H1 (cell line): Measurements from ENCODE around the gene ATP1A1.

Experiments
- BCL11A ChIP-seq, 2 experiments: IDR thresholded peaks; one replicate each; pipeline ENCODE4 v1.6.1; 2011; ENCODE audit warnings: low read depth in 2 of 2, low read length in 2 of 2, mild to moderate bottlenecking in 2 of 2
- CBX8 ChIP-seq: fragments of 300-800, 300-1000 bp; sonication (generic); IDR thresholded peaks from 2 replicates; pipeline ENCODE4 v1.7.1; 2016; ENCODE audit warnings: low read depth, low read length, borderline replicate concordance
- CEBPB ChIP-seq: IDR thresholded peaks from 2 replicates; pipeline ENCODE4 v1.6.1; 2012; ENCODE audit warnings: low read depth, low read length
- CREB1 ChIP-seq: IDR thresholded peaks from 2 replicates; pipeline ENCODE4 v1.6.1; 2012; ENCODE audit warnings: inconsistent platforms
- EP300 ChIP-seq, 2 experiments: IDR thresholded peaks; 1 replicate in 1 of 2; 2 replicates in 1 of 2; pipeline ENCODE4 v1.6.1; 2011 to 2012; ENCODE audit warnings: low read depth in 2 of 2, low read length in 2 of 2, mild to moderate bottlenecking in 2 of 2, borderline replicate concordance in 1 of 2, inconsistent platforms in 1 of 2, moderate library complexity in 1 of 2
- FOSL1 ChIP-seq: IDR thresholded peaks from 2 replicates; pipeline ENCODE4 v1.6.1; 2011; ENCODE audit warnings: mild to moderate bottlenecking, low read depth, low read length, moderate library complexity; ENCODE audit not compliant: insufficient read depth
- GABPA ChIP-seq: IDR thresholded peaks from 2 replicates; pipeline ENCODE4 v1.6.1; 2011; ENCODE audit warnings: mild to moderate bottlenecking, low read length, moderate library complexity, borderline replicate concordance; ENCODE audit not compliant: insufficient read depth
- POLR2A ChIP-seq, 2 experiments: IDR thresholded peaks; 1 replicate in 1 of 2; 2 replicates in 1 of 2; pipeline ENCODE4 v1.6.1; 2011; ENCODE audit warnings: low read depth in 2 of 2, low read length in 2 of 2, mild to moderate bottlenecking in 2 of 2; ENCODE audit errors: control extremely low read depth in 1 of 2
- RFX5 ChIP-seq: IDR thresholded peaks from 2 replicates; pipeline ENCODE4 v1.6.1; 2011; ENCODE audit warnings: low read depth, low read length, improper control_type of control experiment, borderline replicate concordance
- TEAD4 ChIP-seq: IDR thresholded peaks from 2 replicates; pipeline ENCODE4 v1.6.1; 2012; ENCODE audit warnings: low read depth, low read length, inconsistent platforms, mixed read lengths
- ZNF274 ChIP-seq: IDR thresholded peaks from 2 replicates; pipeline ENCODE4 v1.7.0; 2012; ENCODE audit warnings: low read length, borderline replicate concordance; ENCODE audit errors: extremely low read depth
- TF ChIP-seq, protein P1 (sequence below), 3 experiments: IDR thresholded peaks; 1 replicate in 2 of 3; 2 replicates in 1 of 3; pipeline versions ENCODE4 v1.5.1 to v1.6.1; 2011; ENCODE audit warnings: low read length in 3 of 3, mild to moderate bottlenecking in 3 of 3, inconsistent platforms in 2 of 3, low read depth in 1 of 3, moderate library complexity in 1 of 3; ENCODE audit not compliant: insufficient read depth in 1 of 3; ENCODE audit errors: control extremely low read depth in 1 of 3

DNA sequence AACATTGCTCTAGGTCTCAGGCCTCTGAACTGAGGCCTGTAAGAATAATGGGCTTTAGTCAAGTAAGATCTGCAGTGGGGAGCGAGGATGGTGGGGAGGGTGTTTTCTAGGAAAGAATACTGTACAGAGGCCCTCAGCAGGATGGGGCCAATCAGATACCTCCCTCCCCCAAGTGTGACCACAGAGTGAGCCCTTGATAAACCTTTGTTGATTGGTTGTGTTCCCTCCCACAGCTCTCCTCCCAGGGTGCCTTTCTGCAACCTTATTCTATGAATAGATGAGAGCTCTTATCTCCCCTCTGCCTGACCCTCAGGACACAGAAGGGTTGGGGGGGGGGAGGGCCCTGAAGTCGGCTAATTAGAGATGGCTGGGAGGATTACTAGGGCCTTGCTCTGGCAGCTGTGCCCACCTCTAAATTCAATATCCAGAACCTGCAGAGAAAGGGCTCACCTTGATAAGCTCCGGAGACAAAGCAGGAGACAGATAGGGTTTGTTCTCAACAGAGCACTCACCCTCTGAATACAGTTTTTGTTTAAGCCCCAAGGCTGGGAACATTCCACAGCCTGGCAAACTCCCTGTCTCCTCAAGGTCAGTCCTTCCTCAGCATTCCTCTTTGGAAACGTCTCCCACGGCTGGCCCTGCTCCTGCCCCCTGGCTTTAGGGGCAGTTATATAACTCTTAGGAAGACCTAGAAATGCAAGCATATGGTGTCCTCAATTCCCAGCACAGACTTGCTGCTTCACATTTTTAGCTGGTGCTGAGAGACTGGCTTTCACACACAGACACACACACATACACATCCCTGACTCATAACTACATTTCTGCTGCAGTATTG lies 42.9 kb downstream of the ATP1A1 start:
- no peak for TF ChIP-seq CEBPB
- TF ChIP-seq EP300 (IDR thresholded peaks at IDR 0.05; ENCODE audit: borderline replicate concordance in 1 of 2, low read depth in 2 of 2, low read length in 2 of 2): no peak
- no peak for TF ChIP-seq FOSL1
- no peak for TF ChIP-seq RFX5
- TF ChIP-seq, protein P1, sequence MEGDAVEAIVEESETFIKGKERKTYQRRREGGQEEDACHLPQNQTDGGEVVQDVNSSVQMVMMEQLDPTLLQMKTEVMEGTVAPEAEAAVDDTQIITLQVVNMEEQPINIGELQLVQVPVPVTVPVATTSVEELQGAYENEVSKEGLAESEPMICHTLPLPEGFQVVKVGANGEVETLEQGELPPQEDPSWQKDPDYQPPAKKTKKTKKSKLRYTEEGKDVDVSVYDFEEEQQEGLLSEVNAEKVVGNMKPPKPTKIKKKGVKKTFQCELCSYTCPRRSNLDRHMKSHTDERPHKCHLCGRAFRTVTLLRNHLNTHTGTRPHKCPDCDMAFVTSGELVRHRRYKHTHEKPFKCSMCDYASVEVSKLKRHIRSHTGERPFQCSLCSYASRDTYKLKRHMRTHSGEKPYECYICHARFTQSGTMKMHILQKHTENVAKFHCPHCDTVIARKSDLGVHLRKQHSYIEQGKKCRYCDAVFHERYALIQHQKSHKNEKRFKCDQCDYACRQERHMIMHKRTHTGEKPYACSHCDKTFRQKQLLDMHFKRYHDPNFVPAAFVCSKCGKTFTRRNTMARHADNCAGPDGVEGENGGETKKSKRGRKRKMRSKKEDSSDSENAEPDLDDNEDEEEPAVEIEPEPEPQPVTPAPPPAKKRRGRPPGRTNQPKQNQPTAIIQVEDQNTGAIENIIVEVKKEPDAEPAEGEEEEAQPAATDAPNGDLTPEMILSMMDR (IDR thresholded peaks at IDR 0.05; ENCODE audit: control extremely low read depth in 1 of 3, insufficient read depth in 1 of 3, low read depth in 1 of 3, low read length in 3 of 3): peak; percentile 18 to 58 (median 23); a peak in 2 of 4 replicates
- no peak for TF ChIP-seq CREB1
- TF ChIP-seq TEAD4: 0 out of 2 replicates have a peak, but pooled peaks have one; percentile 20
- no peak for TF ChIP-seq GABPA
- TF ChIP-seq ZNF274: no peak
- no peak for TF ChIP-seq CBX8
- TF ChIP-seq POLR2A (IDR thresholded peaks at IDR 0.05; ENCODE audit: control extremely low read depth in 1 of 2, low read depth in 2 of 2, low read length in 2 of 2): no peak
- no peak for TF ChIP-seq BCL11A (IDR thresholded peaks at IDR 0.05; ENCODE audit: low read depth in 2 of 2, low read length in 2 of 2)
